Large intestine (tissue), 3 donors: ENCODE measurements around the gene CALML3. TPM values are rescaled to one million over a fixed set of nuclear protein-coding genes. Genes with fewer than 3 reads are reported as not detected.

Experiments used
- DNase-seq, 2 donors: peaks; one replicate each; pipeline versions ENCODE4 v3.0.0 to v3.0.0-alpha.2; 2013
- H3K27ac ChIP-seq: one replicate; pipeline ENCODE4 v1.5.1; 2013; ENCODE audit warnings: low read length
- H3K27me3 ChIP-seq: 2 replicates; pipeline ENCODE4 v1.6.1; 2013; ENCODE audit warnings: low read length; ENCODE audit not compliant: control insufficient read depth, insufficient read depth
- H3K36me3 ChIP-seq: 2 replicates; pipeline ENCODE4 v1.6.1; 2013; ENCODE audit warnings: low read length; ENCODE audit not compliant: control insufficient read depth, insufficient read depth
- H3K4me1 ChIP-seq: one replicate; pipeline ENCODE4 v1.6.1; 2013; ENCODE audit warnings: low read length; ENCODE audit not compliant: control insufficient read depth, insufficient read depth
- H3K4me3 ChIP-seq: one replicate; pipeline ENCODE4 v1.5.1; 2013; ENCODE audit warnings: low read length
- H3K9me3 ChIP-seq: one replicate; pipeline ENCODE4 v1.6.1; 2013; ENCODE audit warnings: mild to moderate bottlenecking, low read depth, low read length, moderate library complexity; ENCODE audit not compliant: control insufficient read depth
- WGBS: methylation state at CpG from one replicate; pipeline ENCODE4 v1.1.5; 2013; ENCODE audit warnings: low lambda C conversion rate; ENCODE audit not compliant: insufficient coverage; 5-methylcytosine and 5-hydroxymethylcytosine counted together
- polyA plus RNA-seq: library from polyadenylated mRNA; unstranded; fragments of 120-200 nt; gene quantifications from one replicate; pipeline ENCODE4 v1.2.1, GENCODE V29; 2013

The CALML3 gene
- polyA plus RNA-seq, 1 donor, result 0.09 TPM

GRCh38 chr10:5508161-5508604 lies 16.6 kb upstream of the CALML3 start:
- H3K4me1 ChIP-seq, result peaks cover 20% of the 10 kb centered on the region
- no peaks in the 10 kb centered on the region for H3K36me3 ChIP-seq
- H3K9me3 ChIP-seq, result peaks cover 4% of the 10 kb centered on the region
- no peak for DNase-seq
- no CpG with 5 or more reads among the region's 18 CpGs for WGBS
- no peaks in the 10 kb centered on the region for H3K27me3 ChIP-seq
- no peak overlapping the region for H3K27ac ChIP-seq
- no peak overlapping the region for H3K4me3 ChIP-seq

DNA sequence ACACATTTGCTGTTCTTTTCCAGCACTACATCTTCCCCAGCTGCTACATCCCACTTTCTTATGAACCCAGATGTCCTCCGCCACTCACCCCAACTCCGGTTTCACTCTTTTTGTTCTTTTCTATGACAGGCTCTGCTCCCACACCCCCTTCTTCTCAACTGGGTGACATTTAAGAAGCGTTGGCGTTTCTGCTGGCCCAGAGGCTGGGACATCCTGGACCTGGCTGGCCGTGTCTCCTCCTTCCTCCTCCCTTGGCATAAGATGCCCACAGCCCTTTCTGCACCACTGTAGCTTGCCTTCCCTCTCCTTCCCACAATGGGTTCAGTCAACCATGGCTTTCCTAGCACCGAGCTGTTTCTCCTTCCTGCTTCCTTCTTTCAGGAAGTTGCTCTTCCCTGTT lies 16.0 kb upstream of the CALML3 start:
- H3K4me1 ChIP-seq, result peaks cover 15% of the 10 kb centered on the region
- H3K4me3 ChIP-seq, result no peak overlapping the region
- H3K9me3 ChIP-seq, result peaks cover 4% of the 10 kb centered on the region
- H3K27me3 ChIP-seq, result no peaks in the 10 kb centered on the region
- no peaks in the 10 kb centered on the region for H3K36me3 ChIP-seq
- WGBS, result 93% methylated on average over 3 of the region's 6 CpGs
- H3K27ac ChIP-seq, result no peak overlapping the region
- DNase-seq, result no peak

GRCh38 chr10:5509236-5509635 lies 15.5 kb upstream of the CALML3 start:
- no CpG with 5 or more reads among the region's 9 CpGs for WGBS
- H3K9me3 ChIP-seq, result peaks cover 4% of the 10 kb centered on the region
- no peak for DNase-seq

DNA sequence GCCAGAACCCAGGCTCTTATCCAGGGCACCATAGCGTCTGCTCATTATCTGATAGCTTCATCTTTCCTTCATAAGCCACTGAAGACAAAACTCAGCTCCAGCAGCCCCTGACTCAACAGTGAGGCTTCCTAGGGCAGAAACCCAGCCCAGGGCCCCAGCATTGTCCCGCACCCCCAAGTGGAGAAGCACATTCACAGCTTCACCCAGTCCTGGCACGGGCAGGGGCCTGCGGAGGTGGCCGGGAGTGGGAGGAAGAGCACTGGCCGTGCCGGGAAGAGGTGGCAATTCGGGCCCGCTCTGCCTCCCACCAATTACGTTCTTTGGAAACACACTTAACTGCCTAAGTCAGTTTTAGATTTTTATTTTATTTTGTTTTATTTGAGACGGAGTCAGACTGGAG lies 15.1 kb upstream of the CALML3 start:
- 88% methylated on average over 1 of the region's 11 CpGs for WGBS
- peaks cover 4% of the 10 kb centered on the region for H3K9me3 ChIP-seq
- H3K4me3 ChIP-seq, result no peak overlapping the region
- H3K4me1 ChIP-seq, result peaks cover 6% of the 10 kb centered on the region
- H3K36me3 ChIP-seq, result no peaks in the 10 kb centered on the region
- no peaks in the 10 kb centered on the region for H3K27me3 ChIP-seq
- no peak for DNase-seq
- no peak overlapping the region for H3K27ac ChIP-seq

More at GRCh38 chr10:5509236-5509635, 15.5 kb upstream of the CALML3 start:
- H3K36me3 ChIP-seq, result no peaks in the 10 kb centered on the region
- H3K4me1 ChIP-seq, result peaks cover 10% of the 10 kb centered on the region
- no peaks in the 10 kb centered on the region for H3K27me3 ChIP-seq
- H3K4me3 ChIP-seq, result no peak overlapping the region
- H3K27ac ChIP-seq, result no peak overlapping the region

DNA sequence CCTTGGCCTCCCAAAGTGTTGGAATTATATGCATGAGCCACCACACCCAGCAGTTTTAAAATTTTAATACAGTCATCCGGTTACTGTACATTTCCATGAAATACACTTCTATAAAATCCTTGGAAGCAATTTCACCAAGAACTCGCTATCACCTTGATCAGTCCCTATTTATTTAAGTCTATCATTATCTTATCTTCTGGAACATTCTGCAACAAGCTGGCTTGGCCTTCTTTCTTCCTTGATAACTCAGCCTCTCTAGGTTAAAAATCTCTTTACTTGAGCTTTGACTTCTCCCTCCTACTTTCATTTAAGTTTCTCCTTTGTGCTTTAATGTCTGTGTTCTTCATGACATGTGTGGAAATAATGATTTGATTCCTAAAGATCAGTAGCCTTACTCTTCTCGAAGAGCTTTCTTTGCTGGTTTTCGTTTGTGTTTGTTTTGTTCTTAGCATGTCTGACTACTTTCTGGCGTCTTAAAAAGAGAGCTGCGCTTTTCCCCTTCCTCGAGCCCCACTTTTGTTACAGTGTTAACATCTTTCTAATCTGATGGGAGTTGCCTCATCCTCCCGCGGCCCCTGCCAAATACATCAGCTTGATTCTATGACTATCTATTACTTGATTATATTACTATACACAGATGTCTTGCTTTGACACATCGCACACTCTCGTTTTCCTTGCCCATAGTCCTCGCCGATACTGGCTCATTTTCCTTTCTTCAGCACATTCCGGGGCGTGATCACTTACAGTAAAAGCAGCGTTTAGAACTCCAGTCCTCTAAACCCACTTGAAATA lies 14.3 kb upstream of the CALML3 start:
- peaks cover 5% of the 10 kb centered on the region for H3K4me1 ChIP-seq
- no peaks in the 10 kb centered on the region for H3K27me3 ChIP-seq
- DNase-seq, result no peak
- H3K27ac ChIP-seq, result no peak overlapping the region
- H3K36me3 ChIP-seq, result no peaks in the 10 kb centered on the region
- 89% methylated on average over 8 of the region's 16 CpGs for WGBS
- H3K9me3 ChIP-seq, result peaks cover 4% of the 10 kb centered on the region
- no peak overlapping the region for H3K4me3 ChIP-seq

DNA sequence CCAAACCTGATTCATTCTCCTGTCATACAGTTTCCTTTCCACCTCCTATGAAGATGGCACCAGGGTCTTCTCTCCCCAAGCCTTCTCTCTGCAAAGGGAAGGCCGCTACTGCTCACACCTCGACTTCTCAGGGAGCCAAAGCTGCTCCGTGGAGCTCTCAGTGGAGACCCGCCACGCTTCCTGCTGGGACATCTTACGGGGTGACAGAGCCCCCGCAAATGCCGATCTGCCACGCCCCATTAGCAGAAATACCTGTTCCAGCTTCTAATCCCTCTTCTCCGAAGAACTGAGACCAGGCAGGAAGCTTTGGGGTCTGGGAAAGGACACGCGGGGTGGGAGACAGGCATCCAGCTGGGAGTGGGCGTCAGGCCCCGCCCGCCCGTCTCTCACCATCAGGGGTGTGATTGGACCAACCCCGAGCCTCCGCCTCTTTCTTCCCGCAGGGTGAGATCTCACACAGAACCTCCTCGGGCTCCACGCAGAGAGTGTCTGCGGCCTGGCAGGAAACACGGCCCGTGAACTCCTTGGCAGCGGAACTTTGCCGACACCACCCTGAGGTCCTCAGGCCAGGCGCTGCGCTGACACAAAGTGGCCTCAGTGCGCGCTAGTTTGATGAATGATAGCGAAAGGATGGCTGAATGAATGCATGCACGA lies 13.4 kb upstream of the CALML3 start:
- H3K27me3 ChIP-seq, result no peaks in the 10 kb centered on the region
- no peak overlapping the region for H3K27ac ChIP-seq
- H3K4me3 ChIP-seq, result no peak overlapping the region
- peaks cover 14% of the 10 kb centered on the region for H3K4me1 ChIP-seq
- H3K9me3 ChIP-seq, result peaks cover 4% of the 10 kb centered on the region
- DNase-seq, result no peak
- H3K36me3 ChIP-seq, result no peaks in the 10 kb centered on the region
- WGBS, result no CpG with 5 or more reads among the region's 32 CpGs

GRCh38 chr10:5511885-5512280 lies 12.9 kb upstream of the CALML3 start:
- Histone ChIP-seq H3K9me3 (peaks cover 4% of the 10 kb centered on the region), H3K4me1 (peaks cover 19% of the 10 kb centered on the region), H3K27me3 (no peaks in the 10 kb centered on the region), H3K27ac (no peak overlapping the region), H3K4me3 (no peak overlapping the region), H3K36me3 (no peaks in the 10 kb centered on the region)
- DNase-seq, result no peak
- WGBS, result 70% methylated on average over 2 of the region's 17 CpGs

- Histone ChIP-seq H3K4me1 (peaks cover 24% of the 10 kb centered on the region), H3K4me3 (no peak overlapping the region), H3K27me3 (no peaks in the 10 kb centered on the region), H3K9me3 (peaks cover 4% of the 10 kb centered on the region), H3K36me3 (no peaks in the 10 kb centered on the region), H3K27ac (no peak overlapping the region)
- DNase-seq, result no peak
- 98% methylated on average over 6 of the region's 25 CpGs for WGBS
Observed at GRCh38 chr10:5512331-5512730, 12.4 kb upstream of the CALML3 start.

GRCh38 chr10:5512881-5513612 lies 11.7 kb upstream of the CALML3 start:
- no CpG with 5 or more reads among the region's 15 CpGs for WGBS
- DNase-seq, result no peak

DNA sequence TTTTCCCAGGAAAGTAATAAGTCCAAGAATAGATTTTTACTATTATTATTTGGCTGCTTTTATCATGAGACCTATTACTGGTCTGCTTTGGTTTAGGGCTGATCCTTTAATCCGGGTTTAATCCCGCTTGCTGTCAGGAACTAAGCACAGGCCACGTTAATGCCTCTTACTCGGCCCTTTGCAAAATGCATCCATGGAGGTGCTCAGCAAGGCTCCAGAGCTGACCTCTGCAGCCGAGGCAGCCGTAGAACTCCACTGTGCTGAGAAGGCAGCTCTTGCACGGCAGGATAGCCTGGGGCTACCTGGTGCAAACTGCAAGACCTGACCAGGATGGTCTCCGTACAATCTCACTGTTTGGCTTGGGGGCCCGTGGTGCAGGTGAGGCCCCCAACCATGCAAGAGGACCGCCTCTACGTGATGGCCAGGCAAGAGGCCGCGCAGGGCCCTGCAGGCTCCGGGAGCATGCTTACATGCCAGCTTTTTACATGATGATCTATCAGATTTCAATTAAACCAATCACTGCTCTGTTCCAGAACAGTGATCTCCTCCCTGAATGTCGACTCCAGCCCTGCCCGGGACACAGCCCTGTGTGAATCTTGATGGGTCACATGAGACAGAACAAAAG lies 10.4 kb upstream of the CALML3 start:
- Histone ChIP-seq H3K27me3 (no peaks in the 10 kb centered on the region), H3K4me3 (no peak overlapping the region), H3K4me1 (peaks cover 33% of the 10 kb centered on the region), H3K9me3 (peaks cover 4% of the 10 kb centered on the region), H3K36me3 (no peaks in the 10 kb centered on the region), H3K27ac (no peak overlapping the region)
- WGBS, result no CpG with 5 or more reads among the region's 16 CpGs
- no peak for DNase-seq

More at GRCh38 chr10:5512881-5513612, 11.7 kb upstream of the CALML3 start:
- Histone ChIP-seq H3K4me1 (peaks cover 28% of the 10 kb centered on the region), H3K4me3 (no peak overlapping the region), H3K27ac (no peak overlapping the region), H3K9me3 (peaks cover 4% of the 10 kb centered on the region), H3K36me3 (no peaks in the 10 kb centered on the region), H3K27me3 (no peaks in the 10 kb centered on the region)
